ENCODE data around the gene ECE2.

The ECE2 gene

GRCh38 chr3:184311633-184312032, 35.8 kb downstream of the ECE2 start:
- Histone ChIP-seq H3K9ac (no peak overlapping the region), H3K4me2 (no peak overlapping the region), H3K27ac (no peak overlapping the region), H3K9me3 (no peaks in the 10 kb centered on the region), H3K4me1 (peaks cover 14% of the 10 kb centered on the region), H3K4me3 (no peak overlapping the region), H4K20me1 (peaks cover 32% of the 10 kb centered on the region), H3K27me3 (no peaks in the 10 kb centered on the region), H3K36me3 (peaks cover 45% of the 10 kb centered on the region)
- TF ChIP-seq Cebpa-rat (IDR thresholded peaks at IDR 0.05): no peak

- no peak for TF ChIP-seq Cebpa-rat (IDR thresholded peaks at IDR 0.05)
- Histone ChIP-seq H3K4me2 (peak within 1 kb of the TSS; percentile 95), H3K9me3 (no peaks in the 10 kb centered on the region), H3K27ac (peak within 1 kb of the TSS; percentile 98), H3K27me3 (no peaks in the 10 kb centered on the region), H3K9ac (peak within 1 kb of the TSS; percentile 95), H3K4me3 (peak within 1 kb of the TSS; percentile 86), H3K4me1 (peaks cover 41% of the 10 kb centered on the region), H4K20me1 (peaks cover 45% of the 10 kb centered on the region), H3K36me3 (peaks cover 45% of the 10 kb centered on the region)
These were observed 38.5 kb downstream of the ECE2 start, which contains the start of gene EIF4G1 for GRCh38 chr3:184314363-184314699. Gene EIF4G1, plus strand, starts transcription at chr3:184314606. Its CDS starts 1,191 bp downstream, at chr3:184315797.

- Histone ChIP-seq H3K9ac (peak overlapping the region; percentile 95), H3K4me3 (peak overlapping the region; percentile 86), H3K4me2 (peak overlapping the region; percentile 95), H4K20me1 (peaks cover 51% of the 10 kb centered on the region), H3K27me3 (no peaks in the 10 kb centered on the region), H3K27ac (peak overlapping the region; percentile 98), H3K36me3 (peaks cover 47% of the 10 kb centered on the region), H3K4me1 (peaks cover 46% of the 10 kb centered on the region), H3K9me3 (no peaks in the 10 kb centered on the region)
- TF ChIP-seq Cebpa-rat (IDR thresholded peaks at IDR 0.05): no peak
These were observed 39.1 kb downstream of the ECE2 start for GRCh38 chr3:184314700-184315542.

GRCh38 chr3:184315543-184315867, 39.7 kb downstream of the ECE2 start:
- Histone ChIP-seq H3K27ac (peak overlapping the region; percentile 98), H3K4me1 (peaks cover 46% of the 10 kb centered on the region), H3K36me3 (peaks cover 47% of the 10 kb centered on the region), H4K20me1 (peaks cover 57% of the 10 kb centered on the region), H3K9me3 (no peaks in the 10 kb centered on the region), H3K27me3 (no peaks in the 10 kb centered on the region), H3K4me2 (peak overlapping the region; percentile 95), H3K4me3 (peak overlapping the region; percentile 86), H3K9ac (peak overlapping the region; percentile 95)
- no peak for TF ChIP-seq Cebpa-rat (IDR thresholded peaks at IDR 0.05)

- no peak for TF ChIP-seq Cebpa-rat (IDR thresholded peaks at IDR 0.05)
- H3K9ac ChIP-seq: peak overlapping the region; percentile 95
- H3K9me3 ChIP-seq: no peaks in the 10 kb centered on the region
- peaks cover 46% of the 10 kb centered on the region for H3K4me1 ChIP-seq
- H3K27ac ChIP-seq: peak overlapping the region; percentile 98
- no peaks in the 10 kb centered on the region for H3K27me3 ChIP-seq
- peaks cover 62% of the 10 kb centered on the region for H4K20me1 ChIP-seq
- peak overlapping the region; percentile 95 for H3K4me2 ChIP-seq
- peaks cover 52% of the 10 kb centered on the region for H3K36me3 ChIP-seq
- H3K4me3 ChIP-seq: peak overlapping the region; percentile 86
These were observed 40.2 kb downstream of the ECE2 start for GRCh38 chr3:184315871-184316661.

GRCh38 chr3:184316792-184317191, 41.0 kb downstream of the ECE2 start:
- Histone ChIP-seq H4K20me1 (peaks cover 69% of the 10 kb centered on the region), H3K27ac (no peak overlapping the region), H3K36me3 (peaks cover 60% of the 10 kb centered on the region)

GRCh38 chr3:184317201-184317600, 41.4 kb downstream of the ECE2 start:
- no peak overlapping the region for H3K4me3 ChIP-seq
- peaks cover 73% of the 10 kb centered on the region for H4K20me1 ChIP-seq
- H3K9ac ChIP-seq: no peak overlapping the region; the same call in 1 of the 2 replicates
- no peaks in the 10 kb centered on the region for H3K27me3 ChIP-seq
- H3K4me1 ChIP-seq: peaks cover 46% of the 10 kb centered on the region
- H3K4me2 ChIP-seq: peak overlapping the region; percentile 95
- H3K9me3 ChIP-seq: no peaks in the 10 kb centered on the region
- H3K36me3 ChIP-seq: peaks cover 64% of the 10 kb centered on the region
- no peak overlapping the region for H3K27ac ChIP-seq
- no peak for TF ChIP-seq Cebpa-rat (IDR thresholded peaks at IDR 0.05)

More at GRCh38 chr3:184316792-184317191, 41.0 kb downstream of the ECE2 start:
- peaks cover 46% of the 10 kb centered on the region for H3K4me1 ChIP-seq
- 0 out of 2 replicates have a peak overlapping the region, but pooled peaks have one; percentile 86 for H3K4me3 ChIP-seq
- no peak for TF ChIP-seq Cebpa-rat (IDR thresholded peaks at IDR 0.05)
- H3K9me3 ChIP-seq: no peaks in the 10 kb centered on the region
- H3K9ac ChIP-seq: peak overlapping the region; percentile 95
- H3K27me3 ChIP-seq: no peaks in the 10 kb centered on the region
- H3K4me2 ChIP-seq: peak overlapping the region; percentile 95

- H3K9me3 ChIP-seq: no peaks in the 10 kb centered on the region
- H4K20me1 ChIP-seq: peaks cover 100% of the 10 kb centered on the region
- H3K4me1 ChIP-seq: peaks cover 41% of the 10 kb centered on the region
- no peak overlapping the region for H3K27ac ChIP-seq
- TF ChIP-seq Cebpa-rat (IDR thresholded peaks at IDR 0.05): no peak
- no peak overlapping the region for H3K4me3 ChIP-seq
- H3K4me2 ChIP-seq: no peak overlapping the region
- H3K27me3 ChIP-seq: no peaks in the 10 kb centered on the region
- H3K36me3 ChIP-seq: peaks cover 92% of the 10 kb centered on the region
- H3K9ac ChIP-seq: no peak overlapping the region
These were observed 44.3 kb downstream of the ECE2 start for GRCh38 chr3:184320104-184320445.

GRCh38 chr3:184321666-184322065, 45.8 kb downstream of the ECE2 start:
- no peaks in the 10 kb centered on the region for H3K27me3 ChIP-seq
- H4K20me1 ChIP-seq: peaks cover 100% of the 10 kb centered on the region
- no peak overlapping the region for H3K4me3 ChIP-seq
- H3K9ac ChIP-seq: no peak overlapping the region
- H3K9me3 ChIP-seq: no peaks in the 10 kb centered on the region
- TF ChIP-seq Cebpa-rat (IDR thresholded peaks at IDR 0.05): no peak
- peaks cover 31% of the 10 kb centered on the region for H3K4me1 ChIP-seq
- H3K4me2 ChIP-seq: no peak overlapping the region
- no peak overlapping the region for H3K27ac ChIP-seq
- peaks cover 99% of the 10 kb centered on the region for H3K36me3 ChIP-seq
